HG02852 (cell line): ENCODE data around the gene NOS2.

Experiments
- ATAC-seq: cut with Tn5 transposase; IDR thresholded peaks from one replicate; pipeline ENCODE4 v1.9.1; 2021; ENCODE audit warnings: mild to moderate bottlenecking, moderate library complexity; ENCODE audit not compliant: unreplicated experiment

Gene NOS2

DNA sequence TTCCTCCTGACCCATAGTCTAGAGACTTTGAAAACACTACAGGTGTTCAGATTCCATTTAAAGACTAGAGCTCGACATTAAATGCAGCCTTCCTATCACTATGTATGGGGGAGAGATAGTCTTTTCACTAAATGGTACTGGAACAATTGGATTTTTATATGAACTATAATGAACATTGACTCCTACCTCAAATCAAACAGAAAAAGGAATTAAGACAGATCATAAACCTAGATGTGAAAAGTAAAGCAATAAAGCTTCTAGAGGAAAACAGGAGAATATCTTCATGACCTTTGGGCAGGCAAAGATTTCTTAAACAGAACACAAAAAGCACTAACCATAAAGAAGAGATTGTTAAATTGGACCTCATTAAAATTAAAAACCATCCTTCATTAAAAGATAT, 18.8 kb upstream of the NOS2 start:
- ATAC-seq = no peak

DNA sequence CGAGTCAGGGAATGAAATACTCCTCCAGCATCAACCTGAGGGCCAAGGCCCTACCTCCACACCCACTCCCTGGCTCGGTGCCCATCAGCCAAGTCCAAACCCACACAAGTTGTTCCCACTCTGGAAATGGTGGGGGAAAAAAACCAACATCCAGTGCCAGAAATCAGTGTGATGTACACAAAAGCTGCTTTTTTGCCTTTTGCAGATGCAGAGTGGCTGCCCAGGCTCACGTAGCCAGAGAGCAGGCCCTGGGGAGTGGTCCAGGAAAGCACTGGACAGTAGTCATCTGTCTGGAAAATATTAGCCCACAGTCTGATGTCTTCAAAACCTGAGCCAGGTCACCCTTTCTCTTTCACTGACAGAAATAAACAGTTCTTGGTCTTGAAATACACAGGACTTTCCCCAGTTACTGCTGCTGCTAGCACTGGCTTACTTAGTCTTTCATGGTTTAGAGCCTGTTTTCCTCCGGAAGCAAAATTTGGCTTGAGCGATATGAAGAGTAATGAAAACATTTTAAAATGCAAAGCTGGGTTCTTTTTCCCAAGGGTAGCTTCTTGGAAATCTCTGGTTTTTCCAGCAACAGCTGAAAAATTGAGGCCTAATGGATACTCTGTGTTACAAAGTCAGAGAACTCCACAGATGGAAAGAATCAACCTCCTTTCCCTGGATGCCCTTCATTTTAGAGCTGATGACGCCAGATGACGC, 18.2 kb upstream of the NOS2 start:
- no peak for ATAC-seq

DNA sequence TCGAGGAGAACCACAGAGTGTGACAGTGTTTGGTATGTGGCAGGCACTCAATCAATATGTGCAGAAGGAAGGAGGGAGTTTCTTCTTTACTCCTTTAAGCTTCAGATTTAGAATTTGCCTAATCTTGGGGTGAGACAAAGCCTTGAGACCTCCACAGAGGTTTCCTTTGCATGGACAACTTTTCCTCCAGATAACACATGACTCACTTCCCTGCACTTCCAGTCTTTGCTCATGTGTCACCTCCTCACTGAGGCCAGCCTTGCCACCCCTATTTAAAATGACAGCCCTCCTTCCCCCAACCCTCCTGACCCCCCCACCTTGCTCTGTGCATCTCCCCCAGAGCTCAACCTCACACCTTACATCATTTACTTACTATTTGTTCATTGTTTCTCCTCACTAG, 17.4 kb upstream of the NOS2 start:
- ATAC-seq = no peak

DNA sequence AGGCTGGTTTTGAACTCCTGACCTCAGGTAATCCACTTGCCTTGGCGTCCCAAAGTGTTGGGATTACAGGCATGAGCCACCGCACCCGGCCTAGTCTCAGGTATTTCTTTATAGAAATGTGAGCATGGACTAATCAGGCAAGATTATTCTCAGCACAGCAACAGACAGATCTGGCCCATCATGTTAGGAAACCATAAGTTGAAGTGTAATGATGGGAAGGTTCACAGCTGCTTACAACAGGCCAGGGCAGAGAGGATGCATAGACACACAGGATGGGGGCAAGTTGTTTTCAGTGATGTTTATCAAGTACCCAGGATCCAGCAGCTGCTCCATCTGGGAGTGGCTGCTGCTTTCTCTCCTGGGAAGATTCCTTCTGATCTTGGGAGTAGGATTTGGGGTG, 16.6 kb upstream of the NOS2 start:
- ATAC-seq = no peak

DNA sequence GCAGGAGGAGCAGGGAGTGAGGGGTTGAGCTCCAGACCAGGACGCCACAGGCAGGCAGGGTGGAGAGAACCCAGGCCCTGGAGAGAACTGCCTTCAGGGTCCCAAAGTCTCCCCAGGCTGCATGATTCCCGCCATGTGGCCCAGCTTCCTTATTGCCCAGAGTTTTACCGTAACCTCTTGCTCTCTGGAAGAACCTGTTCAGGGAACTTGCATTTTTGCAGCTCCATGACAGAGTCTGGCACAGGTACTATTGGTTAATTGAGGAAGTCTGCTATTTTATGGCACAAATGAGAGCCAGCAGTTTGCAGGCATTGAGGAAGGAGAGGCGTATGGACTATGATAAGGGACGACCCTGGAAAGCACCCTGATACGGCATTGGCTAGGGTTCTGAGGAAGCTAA, 11.6 kb upstream of the NOS2 start:
- ATAC-seq = no peak

DNA sequence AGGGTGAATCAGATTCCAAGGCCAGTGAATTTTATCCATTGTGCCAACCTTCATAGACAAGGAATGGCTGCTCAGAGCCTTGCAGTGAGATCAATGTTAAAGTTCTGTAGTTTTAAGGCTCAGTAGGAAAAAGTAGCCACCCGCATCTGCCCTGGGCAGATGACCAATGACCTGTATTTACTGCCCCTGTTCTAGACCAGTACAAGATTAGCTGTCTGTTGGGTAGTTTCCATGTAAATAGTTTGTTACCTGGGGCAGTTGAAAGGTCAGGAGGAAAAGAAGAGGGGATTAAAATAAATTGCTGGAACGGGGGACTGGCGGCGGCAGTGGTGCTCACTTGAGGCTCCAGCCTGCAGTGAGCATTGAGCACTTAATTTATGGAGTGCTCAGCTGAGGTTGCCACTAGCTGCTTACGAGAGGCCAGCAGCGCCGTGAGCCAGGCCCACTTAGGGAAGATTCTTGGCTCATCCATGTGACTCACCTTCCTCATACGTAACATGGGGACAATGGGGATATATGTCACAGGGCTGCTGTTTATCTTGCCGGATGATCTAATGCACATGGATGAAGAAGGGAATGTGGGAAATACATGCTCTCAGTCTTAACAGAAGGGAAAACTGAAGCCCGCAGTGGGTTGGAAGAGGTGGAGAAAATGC, 10.7 kb upstream of the NOS2 start:
- ATAC-seq = no peak

DNA sequence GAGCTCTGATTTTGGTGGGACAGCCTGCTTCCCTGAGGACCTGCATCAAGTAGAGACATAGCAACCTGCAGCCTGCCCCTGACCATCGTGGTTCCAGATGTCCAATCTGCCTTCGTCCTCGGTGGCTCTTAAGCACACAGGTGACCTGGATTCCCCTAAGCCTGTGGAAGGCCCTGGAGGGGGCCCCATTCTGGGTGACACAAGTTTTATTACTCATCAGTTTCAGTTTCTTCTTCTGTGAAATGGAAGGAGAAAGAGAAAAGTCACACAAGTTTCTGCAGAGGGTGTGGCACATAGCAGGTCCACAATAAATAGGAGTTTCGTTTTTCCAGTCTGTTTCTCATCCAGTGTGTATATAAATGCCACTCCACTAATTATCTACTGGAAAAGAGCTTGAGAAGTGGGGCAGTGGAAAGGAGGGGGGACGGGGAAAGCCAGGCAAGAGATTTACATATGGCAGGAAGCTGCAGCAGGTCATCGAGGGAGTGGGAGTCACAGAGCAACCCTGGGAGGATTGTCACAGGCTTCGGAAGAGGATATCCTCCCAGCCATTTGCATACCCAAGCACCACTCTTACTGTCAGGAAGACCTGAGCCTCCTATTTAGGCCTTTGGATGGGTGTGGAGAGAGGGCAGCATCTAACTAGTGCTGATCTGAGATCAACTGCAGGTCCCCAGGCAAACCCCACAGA, 10.0 kb upstream of the NOS2 start:
- ATAC-seq = peak; percentile 53

DNA sequence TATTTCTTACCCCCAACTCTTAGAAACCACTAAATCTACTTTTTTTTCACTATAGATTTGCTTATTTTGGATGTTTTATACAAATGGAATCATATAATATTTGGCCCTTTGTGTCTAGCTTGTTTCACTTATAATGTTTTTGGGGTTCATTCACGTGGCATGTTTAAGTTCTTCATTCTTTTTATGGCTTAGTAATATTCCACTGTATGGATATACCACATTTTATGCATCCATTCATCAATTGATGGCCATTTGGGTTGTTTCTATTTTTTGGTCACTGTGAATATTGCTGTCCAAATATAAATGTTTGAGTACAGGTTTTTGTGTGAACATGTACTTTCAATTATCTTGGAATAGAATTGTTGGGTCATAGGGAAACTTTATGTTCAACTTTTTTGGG, 9.2 kb upstream of the NOS2 start:
- no peak for ATAC-seq

DNA sequence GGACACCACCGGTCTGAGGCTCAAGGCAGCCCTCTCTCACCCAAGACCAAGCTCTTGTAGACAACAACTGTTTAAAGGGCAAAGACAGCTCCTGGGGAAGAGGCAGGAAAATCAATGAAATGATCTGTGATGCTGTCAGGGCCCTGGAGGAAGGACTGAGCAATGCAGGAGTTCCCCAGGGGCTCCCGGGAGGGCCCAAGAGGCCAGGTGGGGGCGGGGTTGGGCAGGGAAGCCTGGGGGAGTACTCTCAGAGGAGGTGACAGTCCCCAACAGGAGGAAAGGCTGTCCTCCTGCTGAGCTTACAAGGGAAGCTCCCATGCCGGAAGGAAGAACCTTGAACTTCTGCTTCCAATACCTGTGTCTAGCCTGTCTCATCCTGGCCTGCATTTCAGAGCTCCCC, 8.3 kb upstream of the NOS2 start:
- ATAC-seq = no peak

DNA sequence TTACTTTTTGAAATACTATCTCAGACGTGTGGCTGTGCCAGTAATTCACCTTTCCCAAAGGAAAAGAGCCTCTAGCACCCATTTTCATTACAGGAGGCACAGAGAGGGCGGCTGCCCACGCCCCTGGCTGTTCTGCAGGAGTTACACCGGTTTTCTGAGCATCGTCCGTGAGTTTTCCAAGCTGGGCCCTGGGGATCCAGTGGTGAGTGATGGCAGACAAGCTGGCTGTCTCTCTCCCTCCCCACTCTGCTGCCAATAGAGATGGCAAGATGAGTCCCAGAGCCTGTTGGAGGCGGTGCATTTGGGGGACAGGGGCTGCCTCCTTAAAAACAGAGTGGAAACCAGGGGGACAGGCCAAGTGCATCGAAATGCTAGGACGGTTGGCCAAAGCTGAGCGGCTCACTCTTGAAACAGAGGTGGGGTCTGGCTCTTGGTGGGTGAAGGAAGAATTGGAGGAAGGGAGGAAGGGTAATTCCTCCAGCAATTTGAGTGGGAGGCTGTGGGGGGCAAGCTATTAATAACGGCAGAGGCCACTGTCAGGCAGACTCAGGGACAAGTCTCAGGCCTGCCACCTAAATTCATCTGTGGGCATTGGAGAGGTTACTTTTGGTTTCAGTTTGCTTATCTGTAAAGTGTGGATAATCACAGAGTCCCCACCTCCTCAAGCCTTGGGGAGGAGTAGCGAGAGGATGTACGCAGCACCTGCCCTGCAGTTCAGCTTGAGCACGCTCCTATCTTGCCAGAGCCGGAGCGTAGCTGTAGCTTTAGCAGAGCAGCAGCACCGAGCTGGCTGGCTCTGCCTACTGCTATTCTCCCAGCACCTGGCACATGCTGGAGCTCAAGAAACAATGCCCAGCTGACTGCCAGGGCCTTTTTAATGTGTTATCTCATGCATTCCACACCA, 7.5 kb upstream of the NOS2 start:
- ATAC-seq = peak; percentile 62

DNA sequence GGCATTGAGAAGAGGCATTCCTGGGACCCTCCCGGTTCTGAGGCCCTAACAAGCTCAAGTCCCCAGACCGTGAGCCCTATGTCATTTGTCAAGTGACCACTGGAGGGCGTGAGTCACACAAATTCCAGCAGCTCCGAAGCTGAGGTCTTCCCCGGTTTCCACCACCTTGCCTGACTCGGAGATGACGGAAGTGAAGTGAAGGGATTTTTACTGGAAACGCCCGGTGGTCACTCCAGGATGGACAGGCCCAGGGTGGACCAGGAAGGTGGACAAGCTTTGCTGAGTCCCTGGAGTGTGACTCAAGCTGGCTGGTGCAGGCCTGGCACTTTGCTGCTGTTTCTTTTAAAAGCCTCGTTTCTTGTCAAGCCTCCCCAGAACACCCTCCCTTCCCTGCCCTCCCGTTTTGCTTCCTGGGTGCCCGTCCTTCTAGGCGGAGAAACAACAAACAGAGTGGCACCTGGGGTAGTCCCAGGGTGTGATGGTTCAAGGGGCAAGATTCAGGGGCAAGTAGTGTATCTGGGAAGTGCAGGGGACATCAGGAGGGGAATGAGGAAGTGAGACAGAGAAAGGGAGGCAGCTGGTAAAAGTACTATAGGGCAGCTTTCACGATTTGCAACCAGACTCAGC, 5.3 kb upstream of the NOS2 start:
- peak; percentile 41 for ATAC-seq

DNA sequence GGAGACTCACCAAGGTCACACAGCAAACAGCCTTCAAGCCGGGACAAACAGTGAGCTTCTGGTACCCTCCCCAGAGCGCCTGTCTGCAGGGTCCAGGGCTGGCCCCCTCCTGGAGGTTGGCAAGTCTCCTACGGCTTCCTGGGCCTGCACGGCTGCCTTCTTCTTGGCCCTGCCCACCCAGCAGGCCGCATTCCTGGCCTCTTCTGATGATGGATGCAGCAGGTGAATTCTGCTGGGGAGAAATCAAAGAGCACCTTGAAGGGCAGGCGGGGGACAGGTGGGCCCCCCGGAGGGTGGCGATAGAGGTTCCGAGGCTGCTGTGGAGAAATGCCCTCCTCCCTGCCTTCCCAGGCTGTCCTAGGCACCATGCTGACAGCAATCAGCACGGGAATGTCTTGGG, 3.8 kb upstream of the NOS2 start:
- no peak for ATAC-seq

DNA sequence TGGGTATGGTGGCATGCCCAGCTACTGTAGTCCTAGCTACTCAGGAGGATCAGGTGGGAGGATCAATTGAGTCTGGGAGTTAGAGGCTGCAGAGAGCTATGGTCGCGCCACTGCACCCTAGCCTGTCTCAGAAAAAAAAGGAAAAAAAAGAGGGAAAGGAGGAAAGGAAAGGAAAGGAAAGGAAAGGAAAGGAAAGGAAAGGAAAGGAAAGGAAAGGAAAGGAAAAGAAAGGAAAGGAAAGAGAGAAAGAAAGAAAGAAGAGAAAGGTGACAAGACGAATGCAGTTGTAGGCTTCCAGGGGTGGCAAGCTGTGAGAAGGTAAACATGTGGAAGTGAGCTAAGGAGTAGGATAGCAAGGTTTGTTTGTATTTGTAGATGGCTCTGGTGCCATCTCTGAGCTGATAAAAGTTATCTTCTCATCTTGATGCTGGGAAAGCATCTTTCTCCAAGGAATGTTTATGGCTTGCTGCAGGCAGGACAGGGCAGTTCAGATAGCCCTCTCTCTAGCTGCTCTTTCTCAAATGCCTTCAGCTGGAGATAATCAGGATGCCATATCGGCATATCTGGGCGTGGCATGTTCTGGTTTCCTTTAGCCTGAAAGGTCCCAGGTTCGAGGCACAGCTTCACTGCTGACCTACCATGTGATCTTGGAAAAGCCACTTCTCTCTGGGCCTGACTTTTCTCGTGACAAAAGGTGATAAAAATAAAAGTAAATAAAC, 2.8 kb upstream of the NOS2 start:
- no peak for ATAC-seq

DNA sequence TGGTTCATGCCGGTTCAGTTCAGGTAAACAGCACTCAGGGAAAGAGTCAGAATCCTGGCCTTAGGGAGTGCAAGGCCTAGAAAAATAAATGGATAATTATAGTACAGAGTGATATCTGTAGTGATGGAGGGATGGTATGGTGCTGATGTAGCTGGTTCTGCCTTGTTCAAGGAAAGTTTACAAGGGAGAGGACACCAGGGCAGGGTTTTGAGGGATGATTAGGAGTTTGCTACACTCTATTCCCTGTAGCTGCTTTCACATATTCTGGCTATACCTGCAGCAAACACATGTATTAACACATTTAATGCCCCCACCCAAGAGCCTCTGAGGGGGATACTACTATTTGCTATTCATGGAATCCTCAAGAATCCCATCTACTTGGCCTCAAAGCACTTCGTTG, 1.7 kb upstream of the NOS2 start:
- no peak for ATAC-seq

DNA sequence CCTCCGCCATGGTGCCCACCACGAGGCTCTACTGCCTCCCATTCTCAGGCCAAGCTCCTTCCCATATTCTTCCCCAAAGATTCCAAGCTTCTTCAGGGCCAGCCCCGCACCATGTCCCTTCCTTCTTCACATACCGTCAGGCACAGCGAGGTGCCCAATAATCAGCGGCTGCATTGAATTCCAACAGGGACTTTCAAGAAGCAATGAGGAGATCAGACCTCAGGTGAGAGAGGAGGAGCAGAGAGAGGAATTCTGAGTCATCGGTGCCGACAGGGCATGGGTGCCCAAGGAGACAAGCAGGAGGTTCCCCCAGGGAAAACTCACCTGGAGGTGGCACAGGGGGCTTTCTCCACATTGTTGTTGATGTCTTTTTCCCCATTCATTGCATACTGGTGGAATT, 2.0 kb downstream of the NOS2 start:
- no peak for ATAC-seq

DNA sequence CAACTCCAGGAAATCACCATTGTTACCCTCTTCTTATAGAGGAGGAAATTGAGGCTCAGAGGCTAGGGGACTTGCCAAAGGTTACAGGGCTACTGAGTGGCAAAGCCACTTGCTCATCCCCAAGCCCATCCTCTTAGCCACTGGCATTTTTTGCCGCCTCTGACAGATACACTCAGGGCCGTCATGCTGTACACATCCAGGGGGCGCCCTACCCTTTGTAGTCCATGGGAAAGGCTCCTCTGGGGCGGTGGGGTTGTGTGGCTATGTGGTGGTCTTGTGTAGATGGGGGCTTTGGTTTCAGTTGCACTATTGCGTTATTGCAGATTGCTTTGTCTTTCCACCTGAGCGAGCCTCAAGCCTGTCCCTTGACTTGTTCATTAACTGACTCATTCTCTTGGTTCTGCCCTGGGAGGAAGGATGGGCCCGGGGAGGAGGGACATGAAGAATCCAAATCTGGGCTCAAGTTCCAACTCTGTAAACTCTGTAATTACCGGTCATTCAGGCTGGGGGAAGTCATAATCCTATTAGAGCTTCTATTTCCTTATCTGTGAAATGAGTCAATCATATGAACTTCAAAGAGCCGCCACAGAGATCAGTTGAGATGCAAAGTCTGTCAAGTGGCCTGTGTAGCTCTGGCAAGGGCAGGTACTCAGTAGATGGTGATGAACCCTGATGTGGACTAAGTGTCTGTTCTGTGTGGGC, 2.8 kb downstream of the NOS2 start:
- no peak for ATAC-seq

DNA sequence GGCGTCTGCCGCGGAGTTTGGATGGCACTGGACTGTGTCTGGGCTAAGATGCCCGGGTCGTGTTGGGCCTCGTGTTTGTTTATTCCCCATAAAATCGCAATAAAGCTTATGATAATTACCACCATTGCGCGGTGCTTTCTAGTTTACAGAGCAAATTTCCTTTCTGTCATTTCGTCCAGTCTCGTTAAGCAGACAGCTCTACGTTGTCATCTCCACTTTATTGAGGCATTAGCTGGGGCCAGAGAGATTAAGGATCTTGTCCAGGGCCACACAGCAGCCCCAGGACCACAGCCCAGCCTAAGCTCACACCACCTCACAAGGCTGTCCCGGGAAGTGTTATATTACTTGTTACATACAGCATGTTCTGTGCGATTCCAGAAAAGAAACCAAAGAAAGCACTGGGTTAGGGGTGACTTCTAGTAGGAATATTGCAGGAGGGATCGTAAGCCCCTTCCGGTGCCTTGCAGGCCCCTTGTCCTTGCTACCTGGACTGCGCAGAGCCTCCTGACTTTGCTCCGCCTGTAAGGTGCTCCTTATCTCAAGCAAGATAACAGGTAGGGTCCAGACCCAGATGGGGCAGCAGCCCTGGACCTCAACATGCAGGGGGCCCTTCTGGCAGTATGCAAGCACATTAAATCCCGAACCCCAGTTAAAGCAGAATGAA, 6.3 kb downstream of the NOS2 start:
- ATAC-seq = no peak

DNA sequence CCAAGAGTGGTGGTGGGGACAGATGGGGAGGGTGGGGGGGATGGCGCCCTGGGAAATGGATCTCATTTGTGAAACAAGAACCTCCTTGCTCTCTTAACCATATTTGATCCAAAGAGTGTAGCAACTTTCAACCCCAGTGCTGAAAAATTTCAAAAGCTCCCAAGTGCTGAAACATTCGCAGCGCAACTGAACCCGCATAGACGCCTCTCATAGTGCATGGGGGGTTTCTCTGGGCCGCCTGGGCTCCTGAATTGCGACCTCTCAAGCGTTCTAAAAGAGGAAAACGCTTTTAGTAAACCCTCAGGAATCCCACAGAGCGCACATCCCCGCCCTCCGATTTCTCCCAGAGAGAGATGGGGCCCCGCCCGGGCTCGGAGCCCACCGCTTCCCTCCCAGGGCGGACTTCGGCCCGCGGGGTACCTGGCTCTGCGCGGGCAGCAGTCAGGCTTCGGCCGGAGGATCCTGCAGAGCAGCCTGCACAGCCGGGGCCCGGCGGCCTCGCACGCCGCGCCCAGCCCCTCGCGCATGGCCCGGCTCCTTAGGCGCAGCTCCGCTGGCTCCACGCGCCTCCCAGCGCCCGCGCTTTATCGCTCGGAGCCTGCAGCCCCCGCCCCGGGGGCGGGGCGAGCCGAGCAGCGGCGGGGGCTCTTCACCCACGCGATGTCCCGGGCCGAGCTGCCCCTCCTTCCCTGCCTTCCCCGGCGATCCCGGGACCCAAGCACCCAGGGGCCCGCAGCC, 7.0 kb downstream of the NOS2 start:
- no peak for ATAC-seq
